ENCODE results near the gene PPP1R16B.
"Not testable (repeated sequence)": the region's sequence is repeated elsewhere in the genome, so short reads cannot be mapped to it uniquely, and the experiment has no call there.

The PPP1R16B gene

DNA sequence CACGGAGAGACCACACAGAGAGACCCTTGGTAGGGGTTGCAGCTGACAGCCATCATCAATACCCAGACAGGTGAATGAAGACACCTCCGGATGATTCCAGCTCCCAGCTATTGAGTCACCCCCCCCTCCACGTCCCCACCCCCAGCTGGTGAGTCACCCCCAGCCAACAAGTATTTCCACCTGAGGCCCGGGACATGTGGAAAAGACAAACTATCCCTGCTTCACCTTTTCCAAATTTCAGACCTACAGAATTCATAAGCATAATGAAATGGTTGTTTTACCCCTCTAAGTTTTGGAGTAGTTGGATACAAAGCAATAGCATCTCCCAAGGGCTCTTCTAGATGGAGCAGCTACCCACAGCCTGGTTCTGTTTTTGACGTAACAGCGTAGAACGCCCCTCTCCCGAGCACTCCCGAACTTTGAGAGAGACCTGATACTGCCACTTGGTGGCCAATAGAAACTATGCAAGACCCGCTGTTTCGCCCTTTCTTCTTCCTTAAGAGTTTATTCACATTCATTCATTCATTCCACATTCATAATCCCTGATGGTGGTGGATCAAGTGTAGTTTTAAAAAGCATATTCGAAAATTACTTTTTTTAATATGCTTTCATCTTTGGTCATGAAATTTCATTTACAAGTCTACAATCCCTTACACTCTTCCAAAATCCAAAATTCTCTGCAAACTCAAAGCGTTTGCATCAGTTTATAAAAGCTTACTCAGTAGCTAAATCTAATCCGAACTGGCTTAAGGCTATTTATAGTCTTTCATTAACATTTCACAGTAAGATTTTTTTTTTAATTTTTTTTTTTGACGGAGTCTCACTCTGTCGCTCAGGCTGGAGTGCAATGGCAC is 15.1 kb upstream of the PPP1R16B start:
- H3F3A ChIP-seq (ENCODE audit: insufficient read depth), result no peaks in the 10 kb centered on the region
- no peaks in the 10 kb centered on the region for H3K27me3 ChIP-seq (ENCODE audit: low read length)
- no peaks in the 10 kb centered on the region for H3K36me3 ChIP-seq (ENCODE audit: low read length)
- H3K4me2 ChIP-seq (ENCODE audit: low read depth, low read length, poor library complexity, severe bottlenecking), result peak overlapping the region; percentile 21
- no peak overlapping the region for H3K27ac ChIP-seq (ENCODE audit: low read depth, low read length)
- no peaks in the 10 kb centered on the region for H3K79me2 ChIP-seq (ENCODE audit: insufficient read depth, low read length)
- TF ChIP-seq, protein P1, sequence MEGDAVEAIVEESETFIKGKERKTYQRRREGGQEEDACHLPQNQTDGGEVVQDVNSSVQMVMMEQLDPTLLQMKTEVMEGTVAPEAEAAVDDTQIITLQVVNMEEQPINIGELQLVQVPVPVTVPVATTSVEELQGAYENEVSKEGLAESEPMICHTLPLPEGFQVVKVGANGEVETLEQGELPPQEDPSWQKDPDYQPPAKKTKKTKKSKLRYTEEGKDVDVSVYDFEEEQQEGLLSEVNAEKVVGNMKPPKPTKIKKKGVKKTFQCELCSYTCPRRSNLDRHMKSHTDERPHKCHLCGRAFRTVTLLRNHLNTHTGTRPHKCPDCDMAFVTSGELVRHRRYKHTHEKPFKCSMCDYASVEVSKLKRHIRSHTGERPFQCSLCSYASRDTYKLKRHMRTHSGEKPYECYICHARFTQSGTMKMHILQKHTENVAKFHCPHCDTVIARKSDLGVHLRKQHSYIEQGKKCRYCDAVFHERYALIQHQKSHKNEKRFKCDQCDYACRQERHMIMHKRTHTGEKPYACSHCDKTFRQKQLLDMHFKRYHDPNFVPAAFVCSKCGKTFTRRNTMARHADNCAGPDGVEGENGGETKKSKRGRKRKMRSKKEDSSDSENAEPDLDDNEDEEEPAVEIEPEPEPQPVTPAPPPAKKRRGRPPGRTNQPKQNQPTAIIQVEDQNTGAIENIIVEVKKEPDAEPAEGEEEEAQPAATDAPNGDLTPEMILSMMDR (IDR thresholded peaks at IDR 0.05; ENCODE audit: insufficient read depth, low read length, poor library complexity, severe bottlenecking), result peak; percentile 82
- TF ChIP-seq EZH2phosphoT487 (conservative IDR thresholded peaks at IDR 0.05; ENCODE audit: low read length), result no peak
- no peaks in the 10 kb centered on the region for H4K20me1 ChIP-seq (ENCODE audit: low read depth, low read length)
- no peak overlapping the region for H3K4me3 ChIP-seq (ENCODE audit: insufficient read depth, low read length, poor library complexity, severe bottlenecking)
- H3K9ac ChIP-seq (ENCODE audit: low read length), result no peak overlapping the region
- H3K9me3 ChIP-seq (ENCODE audit: insufficient read depth, low read length), result no peaks in the 10 kb centered on the region
- no peaks in the 10 kb centered on the region for H3K9me2 ChIP-seq (replicated peaks; ENCODE audit: insufficient read depth, low read length)
- H2AFZ ChIP-seq (ENCODE audit: low read depth, low read length, severe bottlenecking), result no peak overlapping the region

- no peak overlapping the region for H2AFZ ChIP-seq (ENCODE audit: low read depth, low read length, severe bottlenecking)
- TF ChIP-seq EZH2phosphoT487 (conservative IDR thresholded peaks at IDR 0.05; ENCODE audit: low read length), result no peak
- TF ChIP-seq, protein P1 (IDR thresholded peaks at IDR 0.05; ENCODE audit: insufficient read depth, low read length, poor library complexity, severe bottlenecking), result no peak
- no peak overlapping the region for H3K27ac ChIP-seq (ENCODE audit: low read depth, low read length)
- no peak overlapping the region for H3K9ac ChIP-seq (ENCODE audit: low read length)
- no peak overlapping the region for H3K4me2 ChIP-seq (ENCODE audit: low read depth, low read length, poor library complexity, severe bottlenecking)
- no peaks in the 10 kb centered on the region for H3K79me2 ChIP-seq (ENCODE audit: insufficient read depth, low read length)
- no peaks in the 10 kb centered on the region for H4K20me1 ChIP-seq (ENCODE audit: low read depth, low read length)
- H3F3A ChIP-seq (ENCODE audit: insufficient read depth), result no peaks in the 10 kb centered on the region
- no peak overlapping the region for H3K4me3 ChIP-seq (ENCODE audit: insufficient read depth, low read length, poor library complexity, severe bottlenecking)
- no peaks in the 10 kb centered on the region for H3K27me3 ChIP-seq (ENCODE audit: low read length)
- H3K9me2 ChIP-seq (replicated peaks; ENCODE audit: insufficient read depth, low read length), result no peaks in the 10 kb centered on the region
- H3K36me3 ChIP-seq (ENCODE audit: low read length), result no peaks in the 10 kb centered on the region
- no peaks in the 10 kb centered on the region for H3K9me3 ChIP-seq (ENCODE audit: insufficient read depth, low read length)
Observed at GRCh38 chr20:38791291-38791690, 14.2 kb upstream of the PPP1R16B start.

GRCh38 chr20:38791940-38792339 is 13.6 kb upstream of the PPP1R16B start:
- Histone ChIP-seq H3K9me3 (ENCODE audit: insufficient read depth, low read length) (no peaks in the 10 kb centered on the region), H3K9me2 (replicated peaks; ENCODE audit: insufficient read depth, low read length) (no peaks in the 10 kb centered on the region), H2AFZ (ENCODE audit: low read depth, low read length, severe bottlenecking) (no peak overlapping the region), H3K4me3 (ENCODE audit: insufficient read depth, low read length, poor library complexity, severe bottlenecking) (no peak overlapping the region), H3K27me3 (ENCODE audit: low read length) (no peaks in the 10 kb centered on the region), H4K20me1 (ENCODE audit: low read depth, low read length) (no peaks in the 10 kb centered on the region), H3K36me3 (ENCODE audit: low read length) (no peaks in the 10 kb centered on the region), H3K27ac (ENCODE audit: low read depth, low read length) (no peak overlapping the region), H3K9ac (ENCODE audit: low read length) (no peak overlapping the region), H3F3A (ENCODE audit: insufficient read depth) (no peaks in the 10 kb centered on the region), H3K79me2 (ENCODE audit: insufficient read depth, low read length) (no peaks in the 10 kb centered on the region), H3K4me2 (ENCODE audit: low read depth, low read length, poor library complexity, severe bottlenecking) (no peak overlapping the region)
- TF ChIP-seq, protein P1 (IDR thresholded peaks at IDR 0.05; ENCODE audit: insufficient read depth, low read length, poor library complexity, severe bottlenecking), result no peak

DNA sequence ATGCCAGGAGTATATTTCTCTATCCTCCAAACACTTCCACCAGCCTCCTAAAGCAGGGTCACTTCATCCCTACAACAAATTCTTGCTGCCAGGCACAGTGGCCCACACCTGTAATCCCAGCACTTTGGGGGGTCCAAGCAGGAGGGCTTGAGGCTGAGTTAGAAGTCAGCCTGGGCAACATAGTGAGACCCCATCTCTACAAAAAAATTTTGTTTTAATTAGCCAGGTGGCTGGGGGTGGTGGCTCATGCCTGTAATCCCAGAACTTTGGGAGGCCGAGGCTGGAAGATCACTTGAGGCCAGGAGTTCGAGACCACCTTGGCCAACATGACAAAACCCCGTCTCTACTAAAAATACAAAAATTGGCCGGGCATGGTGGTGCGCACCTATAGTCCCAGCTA is 11.4 kb upstream of the PPP1R16B start:
- H4K20me1 ChIP-seq (ENCODE audit: low read depth, low read length); H3K9me3 ChIP-seq (ENCODE audit: insufficient read depth, low read length); H3K4me2 ChIP-seq (ENCODE audit: low read depth, low read length, poor library complexity, severe bottlenecking); H2AFZ ChIP-seq (ENCODE audit: low read depth, low read length, severe bottlenecking); H3K9ac ChIP-seq (ENCODE audit: low read length); H3K36me3 ChIP-seq (ENCODE audit: low read length); H3F3A ChIP-seq (ENCODE audit: insufficient read depth); H3K79me2 ChIP-seq (ENCODE audit: insufficient read depth, low read length); H3K9me2 ChIP-seq (replicated peaks; ENCODE audit: insufficient read depth, low read length); H3K27me3 ChIP-seq (ENCODE audit: low read length); H3K4me3 ChIP-seq (ENCODE audit: insufficient read depth, low read length, poor library complexity, severe bottlenecking); H3K27ac ChIP-seq (ENCODE audit: low read depth, low read length): not testable (repeated sequence)

Measured in SU-DHL-6 (cell line).